ENCODE measurements around the gene SHLD1. TPM values are rescaled to one million over a fixed set of nuclear protein-coding genes. Genes with fewer than 3 reads are reported as not detected.

SHLD1 gene
- total RNA-seq, 5 donors from 2014 or later (not counting 1 experiment from before 2014, with no cell fraction given): 10.0 to 15.8 (median 14.2) TPM

DNA sequence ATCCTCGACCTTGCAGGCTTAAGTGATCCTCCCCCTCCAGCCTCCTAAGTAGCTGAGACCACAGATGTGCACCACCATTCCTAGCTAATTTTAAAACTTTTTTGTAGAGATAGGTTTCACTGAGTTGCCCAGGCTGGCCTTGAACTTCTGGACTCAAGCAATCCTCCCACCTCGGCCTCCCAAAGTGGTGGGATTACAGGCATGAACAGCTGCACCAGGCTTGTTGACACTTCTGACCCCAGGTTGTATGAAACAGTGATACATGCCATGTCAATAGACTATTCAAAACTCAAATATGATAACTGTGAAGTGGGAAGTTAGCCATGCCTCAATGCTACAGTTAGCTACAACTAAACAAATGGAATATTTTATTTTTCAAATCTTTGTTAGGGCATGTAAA is 20.1 kb upstream of the SHLD1 start:
- ATAC-seq (replicated peaks in 1 of 4): no peak
- no peaks in the 10 kb centered on the region for H3K9me3 ChIP-seq
- CTCF ChIA-PET: interaction anchor here in 1 of 2 donors (1.2 kb wide), 1 partner anchor 58 kb away, joined by 3 read pairs; no protein-coding TSS in a partner anchor
- Mint-ChIP-seq H3K27ac (no peak overlapping the region), H3K9me3 (peaks cover 0 to 12% (median 5%) of the 10 kb centered on the region in 3 donors), H3K27me3 (peaks cover 0 to 2% of the 10 kb centered on the region in 2 donors), H3K4me3 (no peak overlapping the region), H3K4me1 (peaks cover 0 to 11% (median 0%) of the 10 kb centered on the region in 3 donors), H3K36me3 (peaks cover 4% of the 10 kb centered on the region)
- DNase-seq: no peak
- POLR2A ChIA-PET: no interaction called here
- no peaks in the 10 kb centered on the region for H3K27me3 ChIP-seq (replicated peaks in 1 of 2; ENCODE audit: control insufficient read depth in 2 of 2, extremely low read depth in 1 of 2, insufficient read depth in 2 of 2, low read length in 1 of 2)
- no peak overlapping the region for H3K4me3 ChIP-seq (ENCODE audit: control insufficient read depth in 1 of 2, extremely low read depth in 1 of 2, low read length in 1 of 2)
- peaks cover 0 to 7% of the 10 kb centered on the region in 2 experiments for H3K4me1 ChIP-seq (ENCODE audit: control insufficient read depth in 1 of 2, extremely low read depth in 1 of 2, insufficient read depth in 2 of 2, low read length in 2 of 2)
- no peaks in the 10 kb centered on the region for H3K36me3 ChIP-seq (ENCODE audit: control insufficient read depth in 2 of 2, extremely low read depth in 1 of 2, insufficient read depth in 1 of 2, low read length in 1 of 2)
- no peak overlapping the region for H3K27ac ChIP-seq (ENCODE audit: low read length)
- no CpG with 5 or more reads among the region's 2 CpGs for WGBS (ENCODE audit: insufficient coverage)

DNA sequence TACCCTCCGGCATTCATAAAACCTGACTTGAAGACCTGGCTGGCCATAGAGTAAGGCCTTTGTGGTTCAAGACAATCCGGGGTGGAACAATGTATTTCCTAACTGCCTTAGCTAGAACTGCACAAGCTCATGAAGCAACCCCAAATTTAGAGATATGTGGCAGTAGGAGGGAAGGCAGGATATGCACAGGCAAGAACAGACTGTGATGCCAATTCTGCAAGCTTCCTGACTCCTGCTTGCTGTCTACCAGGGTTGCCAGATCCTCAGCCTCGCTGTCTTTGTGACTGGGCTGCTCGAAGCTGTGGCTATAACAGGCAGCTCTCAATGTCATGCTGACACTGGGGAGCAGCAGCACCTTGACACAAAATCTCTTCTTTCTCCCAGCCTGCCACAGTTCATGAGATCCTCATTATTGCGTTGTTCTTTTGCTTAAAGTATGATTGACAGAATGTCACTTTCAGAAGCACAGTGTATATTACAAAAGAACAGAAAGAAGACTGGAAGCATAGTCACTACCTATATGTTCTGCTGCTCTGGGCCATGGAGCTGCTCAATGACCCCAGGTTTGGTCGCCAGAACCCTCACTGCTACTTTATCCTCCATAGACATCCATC is 18.3 kb upstream of the SHLD1 start:
- Histone ChIP-seq H3K9me3 (no peaks in the 10 kb centered on the region), H3K4me3 (ENCODE audit: control insufficient read depth in 1 of 2, extremely low read depth in 1 of 2, low read length in 1 of 2) (no peak overlapping the region), H3K36me3 (ENCODE audit: control insufficient read depth in 2 of 2, extremely low read depth in 1 of 2, insufficient read depth in 1 of 2, low read length in 1 of 2) (no peaks in the 10 kb centered on the region), H3K4me1 (ENCODE audit: control insufficient read depth in 1 of 2, extremely low read depth in 1 of 2, insufficient read depth in 2 of 2, low read length in 2 of 2) (peaks cover 6 to 7% of the 10 kb centered on the region in 2 experiments), H3K27ac (ENCODE audit: low read length) (no peak overlapping the region), H3K27me3 (replicated peaks in 1 of 2; ENCODE audit: control insufficient read depth in 2 of 2, extremely low read depth in 1 of 2, insufficient read depth in 2 of 2, low read length in 1 of 2) (no peaks in the 10 kb centered on the region)
- Mint-ChIP-seq H3K27me3 (peaks cover 0 to 2% of the 10 kb centered on the region in 2 donors), H3K4me1 (peaks cover 11 to 24% (median 14%) of the 10 kb centered on the region in 3 donors), H3K4me3 (no peak overlapping the region), H3K27ac (peak overlapping the region; percentile 29 to 46), H3K9me3 (peaks cover 0 to 10% (median 3%) of the 10 kb centered on the region in 3 donors), H3K36me3 (peaks cover 3% of the 10 kb centered on the region)
- 50% methylated on average over 1 of the region's 6 CpGs for WGBS (ENCODE audit: insufficient coverage)
- ATAC-seq (replicated peaks in 1 of 4): no peak
- DNase-seq: no peak
- CTCF ChIA-PET: interaction anchor here in 1 of 2 donors (0.6 kb wide), 1 partner anchor 34 kb away, joined by 5 read pairs; no protein-coding TSS in a partner anchor
- POLR2A ChIA-PET: interaction anchor here in 1 of 2 donors (0.5 kb wide), 1 partner anchor 545 kb away, joined by 3 read pairs; no protein-coding TSS in a partner anchor

DNA sequence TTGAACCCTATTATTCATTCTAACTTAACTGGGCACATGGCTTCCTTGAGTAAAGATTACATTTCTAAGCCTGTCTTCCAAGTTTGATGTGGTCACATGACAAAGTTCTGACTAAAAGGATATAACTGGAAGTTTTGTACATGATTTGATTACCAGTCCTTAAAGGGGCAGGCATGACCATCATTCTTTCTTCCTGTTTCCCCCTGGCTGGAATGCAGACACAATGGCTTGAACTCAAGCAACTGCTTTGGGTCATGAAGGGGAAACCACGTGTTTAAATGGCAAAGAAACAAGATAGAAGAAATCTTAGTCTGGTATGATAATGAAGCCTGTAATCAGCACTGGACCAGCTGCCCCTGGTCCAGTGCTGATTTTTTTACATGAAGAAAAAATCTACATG is 15.6 kb upstream of the SHLD1 start:
- no peaks in the 10 kb centered on the region for H3K36me3 ChIP-seq (ENCODE audit: control insufficient read depth in 2 of 2, extremely low read depth in 1 of 2, insufficient read depth in 1 of 2, low read length in 1 of 2)
- Mint-ChIP-seq H3K36me3 (no peaks in the 10 kb centered on the region), H3K9me3 (no peaks in the 10 kb centered on the region), H3K4me1 (peaks cover 32 to 50% (median 35%) of the 10 kb centered on the region in 3 donors), H3K27ac (no peak overlapping the region), H3K4me3 (no peak overlapping the region), H3K27me3 (peaks cover 0 to 2% of the 10 kb centered on the region in 2 donors)
- no peaks in the 10 kb centered on the region for H3K9me3 ChIP-seq
- H3K27ac ChIP-seq (ENCODE audit: low read length): no peak overlapping the region
- POLR2A ChIA-PET: no interaction called here
- no peak for ATAC-seq (replicated peaks in 1 of 4)
- 60% methylated on average over 1 of the region's 1 CpG for WGBS (ENCODE audit: insufficient coverage)
- CTCF ChIA-PET: interaction anchor here in 1 of 2 donors (0.6 kb wide), 1 partner anchor 14 kb away, joined by 3 read pairs; no protein-coding TSS in a partner anchor
- H3K4me3 ChIP-seq (ENCODE audit: control insufficient read depth in 1 of 2, extremely low read depth in 1 of 2, low read length in 1 of 2): no peak overlapping the region
- no peaks in the 10 kb centered on the region for H3K27me3 ChIP-seq (replicated peaks in 1 of 2; ENCODE audit: control insufficient read depth in 2 of 2, extremely low read depth in 1 of 2, insufficient read depth in 2 of 2, low read length in 1 of 2)
- DNase-seq: no peak
- peaks cover 15 to 25% of the 10 kb centered on the region in 2 experiments for H3K4me1 ChIP-seq (ENCODE audit: control insufficient read depth in 1 of 2, extremely low read depth in 1 of 2, insufficient read depth in 2 of 2, low read length in 2 of 2)

DNA sequence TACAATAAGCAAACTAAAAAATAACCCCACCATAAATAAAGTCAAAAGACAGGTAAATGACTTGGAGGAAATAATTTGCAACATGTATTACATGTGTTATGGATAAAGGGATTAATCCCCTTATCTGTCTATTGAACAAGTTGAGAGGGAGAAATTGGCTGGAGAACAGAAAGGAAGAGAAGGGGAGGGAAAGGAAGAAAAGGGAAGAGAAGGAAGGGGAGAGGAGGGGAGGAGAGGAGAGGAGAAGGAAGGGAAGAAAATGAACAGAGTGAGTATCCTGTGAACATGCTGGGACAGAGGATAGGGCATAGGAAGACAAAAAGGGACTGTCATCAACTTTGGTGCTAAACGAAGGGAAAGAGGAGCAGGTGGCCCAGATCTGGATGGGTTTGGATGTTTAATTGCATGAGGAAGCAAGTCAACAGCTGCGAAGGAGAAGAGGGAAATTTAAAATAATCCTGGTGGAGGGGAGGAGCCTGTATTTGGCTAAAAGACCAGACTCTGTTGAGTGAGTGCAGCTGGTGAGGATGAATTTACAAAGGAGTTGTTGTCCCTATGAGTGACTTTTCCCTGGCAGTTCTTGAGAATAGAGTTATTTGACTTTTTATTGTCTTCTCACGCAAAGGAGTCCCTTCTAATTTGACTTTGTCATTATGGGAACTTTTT is 14.2 kb upstream of the SHLD1 start:
- Mint-ChIP-seq H3K9me3 (no peaks in the 10 kb centered on the region), H3K36me3 (no peaks in the 10 kb centered on the region), H3K4me3 (peak overlapping the region in 1 of 3 donors; percentile 49), H3K4me1 (peaks cover 32 to 50% (median 35%) of the 10 kb centered on the region in 3 donors), H3K27me3 (no peaks in the 10 kb centered on the region), H3K27ac (peak overlapping the region; percentile 98 to 99)
- WGBS (ENCODE audit: insufficient coverage): 82% methylated on average over 2 of the region's 3 CpGs
- no peak overlapping the region for H3K4me3 ChIP-seq (ENCODE audit: control insufficient read depth in 1 of 2, extremely low read depth in 1 of 2, low read length in 1 of 2)
- no peaks in the 10 kb centered on the region for H3K36me3 ChIP-seq (ENCODE audit: control insufficient read depth in 2 of 2, extremely low read depth in 1 of 2, insufficient read depth in 1 of 2, low read length in 1 of 2)
- H3K27me3 ChIP-seq (replicated peaks in 1 of 2; ENCODE audit: control insufficient read depth in 2 of 2, extremely low read depth in 1 of 2, insufficient read depth in 2 of 2, low read length in 1 of 2): no peaks in the 10 kb centered on the region
- H3K9me3 ChIP-seq: no peaks in the 10 kb centered on the region
- H3K27ac ChIP-seq (ENCODE audit: low read length): peak overlapping the region; percentile 80
- ChIA-PET CTCF (no interaction called here), POLR2A (no interaction called here)
- no peak for ATAC-seq (replicated peaks in 1 of 4)
- H3K4me1 ChIP-seq (ENCODE audit: control insufficient read depth in 1 of 2, extremely low read depth in 1 of 2, insufficient read depth in 2 of 2, low read length in 2 of 2): peaks cover 15 to 25% of the 10 kb centered on the region in 2 experiments
- no peak for DNase-seq

DNA sequence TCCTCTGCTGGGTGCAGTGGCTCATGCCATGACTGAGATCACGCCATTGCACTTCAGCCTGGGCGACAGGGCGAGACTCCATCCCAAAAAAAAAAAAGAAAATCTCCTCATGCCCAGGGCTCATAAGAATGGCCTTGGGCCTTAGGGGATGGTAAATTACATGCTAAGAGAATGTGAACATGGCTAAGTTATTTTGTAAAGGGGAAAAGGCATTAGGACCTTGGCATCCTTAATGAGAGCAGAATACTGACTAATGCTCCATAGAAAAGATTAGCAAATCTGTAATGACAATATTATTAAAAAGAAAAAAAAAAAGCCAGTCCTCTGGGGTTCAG is 12.6 kb upstream of the SHLD1 start:
- H3K27me3 ChIP-seq (replicated peaks in 1 of 2; ENCODE audit: control insufficient read depth in 2 of 2, extremely low read depth in 1 of 2, insufficient read depth in 2 of 2, low read length in 1 of 2): no peaks in the 10 kb centered on the region
- peaks cover 8 to 25% of the 10 kb centered on the region in 2 experiments for H3K4me1 ChIP-seq (ENCODE audit: control insufficient read depth in 1 of 2, extremely low read depth in 1 of 2, insufficient read depth in 2 of 2, low read length in 2 of 2)
- no peaks in the 10 kb centered on the region for H3K9me3 ChIP-seq
- H3K4me3 ChIP-seq (ENCODE audit: control insufficient read depth in 1 of 2, extremely low read depth in 1 of 2, low read length in 1 of 2): no peak overlapping the region
- H3K4me3 Mint-ChIP-seq: peak overlapping the region; percentile 49 to 60 (median 57)
- CTCF ChIA-PET: interaction anchor here in 1 of 2 donors (0.6 to 0.7 kb wide), 2 partner anchors 23 to 86 kb away, joined by 3 read pairs; no protein-coding TSS in a partner anchor
- DNase-seq (no peak), ATAC-seq (replicated peaks in 1 of 4) (no peak)
- no peaks in the 10 kb centered on the region for H3K9me3 Mint-ChIP-seq
- no peaks in the 10 kb centered on the region for H3K36me3 ChIP-seq (ENCODE audit: control insufficient read depth in 2 of 2, extremely low read depth in 1 of 2, insufficient read depth in 1 of 2, low read length in 1 of 2)
- H3K4me1 Mint-ChIP-seq: peaks cover 32 to 46% (median 35%) of the 10 kb centered on the region in 3 donors
- no peaks in the 10 kb centered on the region for H3K27me3 Mint-ChIP-seq
- no peaks in the 10 kb centered on the region for H3K36me3 Mint-ChIP-seq
- peak overlapping the region; percentile 61 for H3K27ac ChIP-seq (ENCODE audit: low read length)
- no CpG with 5 or more reads among the region's 3 CpGs for WGBS (ENCODE audit: insufficient coverage)
- peak overlapping the region; percentile 98 to 99 for H3K27ac Mint-ChIP-seq
- POLR2A ChIA-PET: interaction anchor here (0.5 to 2.8 kb wide), 3 partner anchors 23 to 215 kb away, joined by 3 to 14 read pairs (median 5); no protein-coding TSS in a partner anchor

DNA sequence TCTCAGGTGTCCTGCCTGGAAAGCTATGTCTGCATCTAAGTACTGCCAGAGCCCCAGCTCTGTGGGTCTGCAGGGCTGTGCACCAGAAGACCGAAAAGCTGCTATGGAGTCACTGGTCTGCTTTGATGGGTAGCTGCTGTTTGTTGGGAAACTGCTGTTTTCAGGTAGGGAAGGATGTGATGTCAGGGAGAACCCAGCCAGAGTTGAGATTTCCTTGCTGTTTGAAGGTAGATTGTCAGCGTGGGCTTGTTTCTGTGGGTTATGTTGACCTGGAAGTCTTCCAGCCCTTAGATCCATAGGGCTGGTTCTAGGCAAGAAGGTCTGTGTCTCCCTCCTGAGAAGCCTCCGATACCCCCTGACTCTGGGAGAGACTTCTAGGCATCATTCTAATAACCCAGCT is 12.2 kb upstream of the SHLD1 start:
- H3K27ac Mint-ChIP-seq: peak overlapping the region; percentile 98 to 99
- H3K36me3 Mint-ChIP-seq: no peaks in the 10 kb centered on the region
- CTCF ChIA-PET: interaction anchor here in 1 of 2 donors (0.6 to 0.7 kb wide), 2 partner anchors 24 to 86 kb away, joined by 3 read pairs; no protein-coding TSS in a partner anchor
- no peaks in the 10 kb centered on the region for H3K9me3 Mint-ChIP-seq
- Histone ChIP-seq H3K4me1 (ENCODE audit: control insufficient read depth in 1 of 2, extremely low read depth in 1 of 2, insufficient read depth in 2 of 2, low read length in 2 of 2) (peaks cover 8 to 25% of the 10 kb centered on the region in 2 experiments), H3K27me3 (replicated peaks in 1 of 2; ENCODE audit: control insufficient read depth in 2 of 2, extremely low read depth in 1 of 2, insufficient read depth in 2 of 2, low read length in 1 of 2) (no peaks in the 10 kb centered on the region), H3K9me3 (no peaks in the 10 kb centered on the region), H3K27ac (ENCODE audit: low read length) (peak overlapping the region; percentile 61), H3K4me3 (ENCODE audit: control insufficient read depth in 1 of 2, extremely low read depth in 1 of 2, low read length in 1 of 2) (no peak overlapping the region), H3K36me3 (ENCODE audit: control insufficient read depth in 2 of 2, extremely low read depth in 1 of 2, insufficient read depth in 1 of 2, low read length in 1 of 2) (no peaks in the 10 kb centered on the region)
- 33% methylated on average over 1 of the region's 3 CpGs for WGBS (ENCODE audit: insufficient coverage)
- no peaks in the 10 kb centered on the region for H3K27me3 Mint-ChIP-seq
- ATAC-seq (replicated peaks in 1 of 4) (peak in 1 of 4 experiments; percentile 36), DNase-seq (peak in 7 of 35 experiments; percentile 6 to 38 (median 19))
- peaks cover 32 to 46% (median 35%) of the 10 kb centered on the region in 3 donors for H3K4me1 Mint-ChIP-seq
- POLR2A ChIA-PET: interaction anchor here (0.5 to 2.8 kb wide), 3 partner anchors 23 to 215 kb away, joined by 3 to 14 read pairs (median 5); no protein-coding TSS in a partner anchor
- H3K4me3 Mint-ChIP-seq: peak overlapping the region; percentile 31 to 49 (median 36)
